Measurements from ENCODE around the gene TRIM63.

Gene TRIM63

GRCh38 chr1:26034504-26035202, 32.8 kb downstream of the TRIM63 start:
- no peak for DNase-seq (ENCODE audit: low read depth)

DNA sequence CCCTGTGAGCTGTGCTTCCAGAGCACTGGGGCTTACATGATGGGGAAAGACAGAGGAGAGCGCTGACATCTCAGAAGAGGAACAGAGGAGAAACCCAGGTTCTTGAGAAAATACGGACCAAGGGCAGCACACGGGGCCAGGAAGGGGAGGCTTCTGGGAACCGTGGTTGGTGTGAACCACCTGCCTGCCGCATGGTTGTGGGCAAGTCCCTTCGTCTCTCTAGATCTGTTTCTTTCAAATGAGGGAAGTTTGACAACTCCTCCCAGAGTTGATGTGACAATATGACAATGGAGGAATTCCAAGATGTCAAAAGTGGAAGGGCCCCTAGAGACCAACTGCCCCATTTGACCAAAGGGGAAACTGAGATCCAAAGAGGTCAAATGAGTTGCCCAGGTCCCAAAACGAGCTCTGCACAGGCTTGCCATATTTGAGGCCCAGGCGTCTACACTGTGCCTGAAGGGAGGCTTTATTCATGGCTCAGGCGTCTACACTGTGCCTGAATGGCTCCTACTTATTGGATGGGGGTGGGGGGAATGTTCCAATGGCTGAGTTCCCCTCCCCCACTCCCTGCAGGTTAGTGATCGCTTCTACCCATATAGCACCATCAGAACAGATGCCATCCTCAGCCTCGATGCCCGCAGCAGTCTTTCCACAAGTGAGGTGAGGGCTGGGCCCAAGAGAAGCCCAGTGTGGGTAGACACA, 34.6 kb downstream of the TRIM63 start:
- no peak for DNase-seq (ENCODE audit: low read depth)

DNA sequence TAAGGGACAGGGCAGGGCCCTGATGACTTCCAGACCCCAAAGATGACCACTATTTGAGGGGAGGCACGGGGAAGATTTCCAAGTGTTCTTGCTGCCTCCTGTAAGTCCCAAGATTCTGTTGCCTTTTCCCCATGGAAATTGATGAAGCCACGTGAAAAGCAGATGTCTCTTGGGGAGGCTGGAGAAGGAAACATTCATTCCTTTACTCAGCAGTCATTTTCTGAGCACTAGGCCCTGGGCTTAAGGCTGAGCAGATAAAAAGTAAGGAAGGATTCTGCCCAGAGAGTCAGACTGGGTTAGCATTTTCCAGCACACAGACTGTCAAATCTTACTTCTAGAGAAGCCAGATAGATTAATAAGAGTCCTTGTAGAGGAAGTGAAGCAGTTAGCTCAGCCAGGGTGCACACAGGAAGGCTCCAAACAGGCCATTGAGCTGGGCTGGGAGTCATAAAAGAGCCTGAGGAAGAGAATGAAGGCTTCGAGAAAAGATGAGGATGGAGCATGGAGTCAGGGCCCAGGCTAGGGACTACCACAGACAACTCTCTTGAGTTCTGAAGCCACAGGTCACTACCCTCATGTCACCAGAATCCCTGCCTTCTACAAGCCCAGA, 35.7 kb downstream of the TRIM63 start:
- DNase-seq (ENCODE audit: low read depth), result no peak

- no peak for DNase-seq (ENCODE audit: low read depth)
Observed at GRCh38 chr1:26031196-26031595, 36.2 kb downstream of the TRIM63 start.

DNA sequence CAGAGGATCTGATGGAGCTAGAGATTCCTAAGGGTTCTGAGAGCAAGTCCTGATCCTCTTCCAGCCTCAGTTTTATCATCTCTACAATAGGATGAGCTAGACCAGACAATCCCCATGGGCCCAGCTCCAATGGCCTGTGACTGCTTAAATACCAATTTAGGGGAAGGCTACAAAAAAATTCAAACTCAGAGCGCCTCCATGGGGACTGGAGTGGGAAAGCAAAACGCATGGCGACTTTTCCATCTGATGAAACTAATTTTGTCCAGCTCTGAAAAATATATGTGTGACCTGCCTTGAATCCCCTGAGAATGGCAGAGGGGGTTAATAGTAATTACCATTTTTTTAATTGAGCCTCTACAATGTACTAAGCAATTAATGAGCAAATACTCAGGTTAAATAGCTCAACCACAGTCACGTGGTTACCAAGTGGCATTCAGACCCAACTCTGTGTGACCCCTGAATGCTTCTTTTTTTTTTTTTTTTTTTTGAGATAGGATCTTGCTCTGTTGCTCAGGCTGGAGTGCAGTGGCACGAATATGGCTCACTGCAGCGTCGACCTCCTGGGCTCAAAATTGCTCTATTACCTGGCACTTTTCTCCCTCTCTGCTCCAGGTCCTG, 37.5 kb downstream of the TRIM63 start:
- DNase-seq (ENCODE audit: low read depth), result no peak

DNA sequence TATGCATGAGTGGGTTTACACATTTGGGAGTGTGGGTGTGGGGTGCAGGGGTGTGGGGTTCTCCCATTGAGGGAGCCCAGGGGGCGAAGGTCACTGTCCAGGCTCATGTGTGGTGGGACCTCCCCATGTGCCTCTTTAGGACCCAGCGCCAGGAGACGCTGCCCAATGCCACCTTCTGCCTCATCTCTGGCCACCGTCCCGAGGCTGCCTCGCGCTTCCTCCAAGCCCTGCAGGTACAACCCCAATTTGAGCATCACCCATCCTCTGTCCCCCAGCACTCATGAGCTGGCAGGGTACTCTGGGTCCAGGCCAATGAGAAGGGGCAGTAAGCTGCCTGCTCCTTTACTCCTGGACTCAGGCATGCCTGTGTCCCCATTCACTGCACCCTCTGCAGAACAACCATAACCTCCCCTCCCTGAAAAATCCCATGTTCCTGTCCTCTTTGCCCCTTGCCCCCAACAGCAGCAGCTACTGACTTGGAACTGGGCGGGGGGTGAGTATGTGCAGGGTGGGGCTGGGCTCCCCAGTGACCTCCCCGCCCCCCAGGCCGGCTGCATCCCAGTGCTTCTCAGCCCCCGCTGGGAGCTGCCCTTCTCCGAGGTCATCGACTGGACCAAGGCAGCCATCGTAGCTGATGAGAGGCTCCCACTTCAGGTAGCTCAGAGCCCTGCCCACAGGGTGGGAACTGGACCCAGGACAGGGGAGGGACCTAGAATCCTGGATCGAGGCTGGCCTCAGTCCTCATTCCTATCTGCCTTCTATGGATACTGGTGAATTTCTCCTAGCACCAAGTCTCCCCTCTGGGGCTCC, 38.2 kb downstream of the TRIM63 start:
- DNase-seq (ENCODE audit: low read depth), result no peak

- DNase-seq (ENCODE audit: low read depth), result no peak
Observed at GRCh38 chr1:26028490-26028980, 38.9 kb downstream of the TRIM63 start.

DNA sequence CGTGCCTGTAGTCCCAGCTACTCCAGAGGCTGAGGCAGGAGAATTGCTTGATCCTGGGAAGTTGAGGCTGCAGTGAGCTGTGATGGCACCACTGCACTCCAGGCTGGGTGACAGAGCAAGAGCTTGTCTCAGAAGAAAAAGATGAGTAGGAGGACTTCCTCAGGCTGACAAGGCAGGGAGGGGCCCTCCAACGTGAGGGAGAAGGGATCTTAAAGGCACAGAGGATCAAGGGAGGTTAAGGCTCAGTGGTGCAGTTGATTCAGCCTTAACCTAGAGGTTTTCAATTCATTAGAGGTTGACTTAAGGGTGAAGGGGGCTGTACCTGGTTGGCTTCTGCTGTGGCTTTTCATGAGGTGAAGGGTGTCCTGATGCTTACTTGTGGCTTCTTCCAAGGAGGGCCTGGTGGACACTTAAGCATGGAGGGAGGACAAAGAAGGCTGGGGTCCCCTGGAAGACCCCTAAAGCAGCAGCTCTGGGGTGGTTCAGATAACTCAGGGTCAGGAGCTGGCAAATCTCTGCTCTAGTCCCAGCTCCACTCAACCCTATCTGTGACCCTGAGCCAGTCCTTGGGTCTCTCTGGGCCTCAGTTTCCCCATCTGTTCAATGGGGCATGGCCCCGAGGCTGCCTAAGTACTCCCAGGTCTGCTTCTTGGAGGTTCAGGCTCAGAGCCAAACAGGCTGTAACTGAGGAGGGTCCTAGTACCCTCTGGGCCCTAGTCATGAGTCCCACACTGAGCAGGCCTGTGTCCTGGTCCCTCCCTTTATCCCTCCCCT, 39.5 kb downstream of the TRIM63 start:
- DNase-seq (ENCODE audit: low read depth), result no peak

- DNase-seq (ENCODE audit: low read depth), result no peak
Observed at GRCh38 chr1:26025517-26025916, 41.9 kb downstream of the TRIM63 start.

- no peak for DNase-seq (ENCODE audit: low read depth)
Observed at GRCh38 chr1:26025060-26025459, 42.4 kb downstream of the TRIM63 start.

DNA sequence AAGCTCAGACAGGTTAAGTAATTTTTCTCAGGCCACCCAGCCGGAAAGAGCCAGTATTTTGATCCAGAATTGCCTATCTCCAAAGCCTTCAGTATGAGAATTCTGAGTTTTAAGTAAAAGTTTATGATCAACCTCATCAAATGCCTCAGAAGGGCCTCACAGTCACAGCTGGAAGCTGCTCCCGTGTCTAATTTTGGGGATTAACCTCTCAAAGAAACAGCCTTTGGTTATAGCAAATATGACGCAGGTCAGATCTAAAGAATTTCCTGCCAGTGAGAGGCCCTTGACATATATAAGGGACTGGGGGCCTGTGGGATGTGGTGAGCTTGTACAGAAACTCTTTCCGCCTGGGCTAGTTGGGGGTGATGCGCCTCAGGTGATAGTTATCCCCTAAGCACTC, 43.6 kb downstream of the TRIM63 start:
- DNase-seq (ENCODE audit: low read depth), result no peak

DNA sequence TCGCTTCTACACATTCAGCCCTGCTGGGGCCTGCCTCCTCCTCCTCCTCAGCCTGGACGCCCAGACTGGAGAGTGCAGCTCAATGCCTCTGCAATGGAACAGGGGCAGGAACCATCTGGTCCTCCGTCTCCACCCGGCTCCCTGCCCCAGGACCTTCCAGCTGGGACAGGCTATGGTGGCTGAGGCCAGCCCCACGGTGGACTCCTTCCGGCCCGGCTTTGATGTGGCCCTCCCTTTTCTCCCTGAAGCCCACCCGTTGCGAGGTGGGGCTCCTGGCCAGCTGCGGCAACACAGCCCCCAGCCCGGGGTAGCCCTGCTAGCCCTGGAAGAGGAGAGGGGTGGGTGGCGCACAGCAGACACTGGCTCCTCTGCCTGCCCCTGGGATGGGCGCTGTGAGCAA, 44.4 kb downstream of the TRIM63 start:
- no peak for DNase-seq (ENCODE audit: low read depth)

- DNase-seq (ENCODE audit: low read depth), result no peak
Observed at GRCh38 chr1:26022404-26022779, 45.0 kb downstream of the TRIM63 start.

DNA sequence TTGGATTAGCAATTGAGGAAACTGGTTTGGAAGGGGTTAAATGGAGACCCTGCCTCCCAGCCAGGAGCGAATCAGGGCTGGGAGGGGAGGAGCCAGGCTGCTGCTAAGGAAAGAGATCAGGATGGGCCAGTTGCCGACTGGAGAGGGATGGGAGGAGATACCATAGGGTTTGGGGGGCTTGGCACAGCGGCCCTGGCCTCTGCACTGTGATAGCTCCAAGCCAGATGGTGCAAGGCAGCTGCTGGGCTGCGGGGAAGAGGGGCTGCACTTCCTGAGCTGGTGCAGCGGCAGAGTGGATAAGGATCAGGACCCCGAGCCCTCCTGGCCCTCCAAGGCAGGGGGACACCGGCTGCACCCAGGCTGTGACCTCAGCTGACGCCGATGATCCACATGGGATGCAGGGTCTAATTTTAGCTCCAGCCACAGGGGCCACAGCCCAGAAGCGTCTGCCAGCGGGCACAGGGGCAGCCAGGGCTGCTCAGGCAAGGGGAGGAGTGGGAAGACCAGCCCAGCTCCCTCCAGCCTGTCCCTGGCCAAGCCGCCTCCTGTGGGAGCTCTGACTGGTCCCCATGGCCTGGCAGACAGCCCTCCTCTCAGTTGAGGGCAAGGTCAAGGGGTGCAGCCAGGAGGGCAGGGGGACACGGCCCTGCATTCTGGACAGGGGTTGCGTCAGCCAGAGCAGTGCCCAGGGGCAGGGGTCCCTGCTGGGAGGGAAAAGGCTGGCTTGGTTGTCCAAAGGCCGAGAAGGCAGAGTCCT, 45.6 kb downstream of the TRIM63 start, which contains the start of gene EXTL1:
EXTL1 (plus strand) TSS at position 129 of the 757 bp plus-strand sequence. CDS start 872 bp downstream, outside the sequence.
- DNase-seq (ENCODE audit: low read depth), result no peak

DNA sequence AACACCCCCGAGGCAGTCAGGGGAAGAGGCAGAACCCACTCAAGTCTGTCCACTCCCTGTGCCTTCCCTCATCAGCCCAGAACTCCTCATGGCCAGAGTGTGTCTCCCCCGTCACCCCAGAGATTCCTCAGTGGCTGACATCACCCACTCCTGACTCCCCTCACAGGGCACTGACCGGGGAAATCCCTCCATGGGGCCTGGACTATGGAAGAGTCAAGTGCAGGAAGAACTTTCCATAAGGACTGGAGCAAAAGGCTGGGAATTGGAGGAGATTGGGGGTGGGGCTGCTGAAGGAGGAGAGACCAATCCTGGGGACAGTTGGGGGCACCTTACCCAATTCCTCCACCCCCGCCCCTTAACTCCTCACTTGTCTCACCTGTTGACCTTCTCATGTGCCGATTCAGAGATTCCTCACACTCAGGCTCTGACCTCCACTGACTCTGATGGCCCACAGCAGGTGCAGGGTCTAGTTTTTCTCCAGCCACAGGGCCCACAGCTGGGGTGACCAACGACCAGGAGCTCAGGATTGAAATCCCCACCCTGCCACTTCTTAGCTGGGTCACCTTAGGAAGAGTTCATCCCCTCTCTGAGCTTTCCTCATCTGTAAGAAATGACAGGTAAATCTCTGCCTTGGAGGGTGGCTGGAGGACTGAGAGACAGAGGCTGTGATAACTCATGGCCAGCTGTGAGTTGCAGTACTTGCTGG, 46.3 kb downstream of the TRIM63 start:
- no peak for DNase-seq (ENCODE audit: low read depth)

GRCh38 chr1:26020330-26020768, 47.1 kb downstream of the TRIM63 start:
- DNase-seq (ENCODE audit: low read depth), result no peak

DNA sequence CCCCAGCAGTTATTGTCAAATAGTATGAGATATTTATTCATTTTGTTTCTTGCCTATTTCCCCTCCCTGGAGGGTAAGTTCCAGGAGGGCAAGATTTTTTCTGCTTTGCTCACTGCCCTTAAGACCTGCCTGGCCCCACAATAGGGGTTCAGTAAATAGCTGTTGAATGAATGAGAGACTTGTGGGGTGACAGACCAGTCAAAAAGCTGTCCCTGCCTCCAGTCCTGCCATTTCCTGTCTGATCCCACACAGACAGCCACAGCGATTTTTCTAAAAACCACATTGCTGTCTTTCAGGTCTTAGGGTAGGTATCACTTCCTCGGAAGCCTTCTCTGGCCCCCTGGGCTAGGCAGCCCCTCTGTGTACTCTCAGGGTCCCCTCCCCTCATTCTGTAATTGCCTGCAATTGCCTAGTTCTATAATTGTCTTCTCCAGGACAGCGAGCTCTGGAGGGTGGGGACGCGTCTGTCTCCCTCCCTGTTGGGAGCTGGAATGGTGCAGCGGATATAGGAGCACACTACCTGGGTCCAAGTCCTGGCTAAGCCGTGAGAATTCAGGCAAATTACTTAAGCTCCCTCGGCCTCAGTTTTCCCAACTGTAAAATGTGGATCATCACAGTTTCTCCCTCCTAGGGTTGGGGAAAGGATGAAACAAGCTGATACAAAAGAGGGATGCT, 47.7 kb downstream of the TRIM63 start:
- DNase-seq (ENCODE audit: low read depth), result no peak

- DNase-seq (ENCODE audit: low read depth), result no peak
Observed at GRCh38 chr1:26017606-26018005, 49.8 kb downstream of the TRIM63 start.

DNA sequence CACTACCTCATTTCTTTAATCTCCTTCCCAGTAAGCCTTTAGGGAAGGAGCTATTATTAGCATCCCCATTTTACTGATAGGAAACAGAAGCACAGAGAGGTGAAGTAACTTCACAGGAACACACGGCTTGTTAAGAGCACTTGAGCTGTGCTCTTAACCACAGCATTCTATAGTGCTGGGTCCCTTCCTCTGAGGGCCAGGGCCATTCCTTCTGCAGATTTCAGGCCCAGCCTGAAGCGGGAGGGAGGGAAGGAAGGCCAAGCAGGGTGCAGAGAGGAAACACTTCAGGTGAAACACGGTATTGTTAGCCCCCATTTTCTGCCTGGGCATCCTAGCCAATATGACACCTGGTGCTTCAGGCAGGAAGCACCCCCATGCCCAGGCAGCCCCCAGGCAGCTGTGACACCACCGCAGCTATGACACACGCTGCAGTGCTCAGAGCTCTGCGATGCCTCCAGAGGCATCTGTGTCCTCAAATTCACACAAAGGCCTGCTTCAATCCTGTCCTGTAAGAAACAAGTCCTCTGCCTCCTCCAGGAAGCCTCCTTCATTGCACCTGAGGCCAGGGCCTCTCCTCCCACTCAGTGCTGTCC, 50.4 kb downstream of the TRIM63 start:
- no peak for DNase-seq (ENCODE audit: low read depth)
